Measurements from ENCODE around the gene RABGAP1. TPM values are rescaled to one million over a fixed set of nuclear protein-coding genes. Genes with fewer than 3 reads are reported as not detected.

The RABGAP1 gene
- total RNA-seq, 2 donors from 2014 or later, result 35.6 to 44.2 TPM

- Mint-ChIP-seq H3K9me3 (no peaks in the 10 kb centered on the region), H3K36me3 (no peaks in the 10 kb centered on the region), H3K27ac (no peak overlapping the region)
- DNase-seq (ENCODE audit: low spot score in 2 of 2) (no peak), ATAC-seq (no peak)
Measured at GRCh38 chr9:123121457-123121856, 180.6 kb downstream of the RABGAP1 start.

GRCh38 chr9:123127512-123128075 lies 186.8 kb downstream of the RABGAP1 start:
- Mint-ChIP-seq H3K9me3 (no peaks in the 10 kb centered on the region), H3K27ac (no peak overlapping the region), H3K36me3 (no peaks in the 10 kb centered on the region)
- DNase-seq (ENCODE audit: low spot score in 2 of 2) (no peak), ATAC-seq (no peak)

- Mint-ChIP-seq H3K36me3 (no peaks in the 10 kb centered on the region), H3K9me3 (no peaks in the 10 kb centered on the region), H3K27ac (no peak overlapping the region)
- DNase-seq (ENCODE audit: low spot score in 2 of 2) (no peak), ATAC-seq (no peak)
Measured at GRCh38 chr9:123128591-123128990, 187.8 kb downstream of the RABGAP1 start.

GRCh38 chr9:123129423-123129822 lies 188.6 kb downstream of the RABGAP1 start:
- DNase-seq (ENCODE audit: low spot score in 2 of 2) (no peak), ATAC-seq (no peak)
- H3K27ac Mint-ChIP-seq, result no peak overlapping the region
- H3K36me3 Mint-ChIP-seq, result no peaks in the 10 kb centered on the region
- H3K9me3 Mint-ChIP-seq, result no peaks in the 10 kb centered on the region

- DNase-seq (ENCODE audit: low spot score in 2 of 2), result no peak
- Mint-ChIP-seq H3K36me3 (no peaks in the 10 kb centered on the region), H3K27ac (no peak overlapping the region), H3K9me3 (no peaks in the 10 kb centered on the region)
- ATAC-seq, result no peak
Measured at GRCh38 chr9:123131258-123131657, 190.4 kb downstream of the RABGAP1 start.

GRCh38 chr9:123131993-123132392 lies 191.2 kb downstream of the RABGAP1 start:
- no peak overlapping the region for H3K27ac Mint-ChIP-seq
- no peaks in the 10 kb centered on the region for H3K36me3 Mint-ChIP-seq

GRCh38 chr9:123132696-123133095 lies 191.9 kb downstream of the RABGAP1 start:
- H3K27ac Mint-ChIP-seq, result no peak overlapping the region
- H3K9me3 Mint-ChIP-seq, result no peaks in the 10 kb centered on the region
- DNase-seq (ENCODE audit: low spot score in 2 of 2) (no peak), ATAC-seq (no peak)
- no peaks in the 10 kb centered on the region for H3K36me3 Mint-ChIP-seq

More at GRCh38 chr9:123131993-123132392, 191.2 kb downstream of the RABGAP1 start:
- no peaks in the 10 kb centered on the region for H3K9me3 Mint-ChIP-seq
- ATAC-seq, result no peak
- DNase-seq (ENCODE audit: low spot score in 2 of 2), result no peak

- H3K9me3 Mint-ChIP-seq, result no peaks in the 10 kb centered on the region
- H3K27ac Mint-ChIP-seq, result no peak overlapping the region
- ATAC-seq (no peak), DNase-seq (ENCODE audit: low spot score in 2 of 2) (no peak)
- H3K36me3 Mint-ChIP-seq, result no peaks in the 10 kb centered on the region
Measured at GRCh38 chr9:123135430-123135829, 194.6 kb downstream of the RABGAP1 start.

- no peak for ATAC-seq
- Mint-ChIP-seq H3K36me3 (no peaks in the 10 kb centered on the region), H3K9me3 (no peaks in the 10 kb centered on the region), H3K27ac (no peak overlapping the region)
- no peak for DNase-seq (ENCODE audit: low spot score in 2 of 2)
Measured at GRCh38 chr9:123138163-123138562, 197.3 kb downstream of the RABGAP1 start.

- peaks cover 4 to 6% of the 10 kb centered on the region in 2 donors for H3K36me3 Mint-ChIP-seq
- H3K9me3 Mint-ChIP-seq, result no peaks in the 10 kb centered on the region
- no peak overlapping the region for H3K27ac Mint-ChIP-seq
- no peak for DNase-seq (ENCODE audit: low spot score in 2 of 2)
- no peak for ATAC-seq
Measured at GRCh38 chr9:123149067-123149466, 208.2 kb downstream of the RABGAP1 start.

- no peak for DNase-seq (ENCODE audit: low spot score in 2 of 2)
- Mint-ChIP-seq H3K27ac (no peak overlapping the region), H3K9me3 (no peaks in the 10 kb centered on the region), H3K36me3 (peaks cover 4 to 6% of the 10 kb centered on the region in 2 donors)
- ATAC-seq, result no peak
Measured at GRCh38 chr9:123150708-123151503, 210.1 kb downstream of the RABGAP1 start.

Other genes with a start within 250 kb of the RABGAP1 start
- gene OR1L4, start 217.0 kb upstream of the RABGAP1 start, total RNA-seq, result not detected
- gene OR1L6, start 198.7 kb upstream of the RABGAP1 start, total RNA-seq, result not detected
- not detected for gene OR5C1, start 152.1 kb upstream of the RABGAP1 start, total RNA-seq
- gene OR1K1, start 140.9 kb upstream of the RABGAP1 start, total RNA-seq, result not detected
- 10 to 100 TPM; 19.1 to 28.5 TPM for gene PDCL, start 112.4 kb upstream of the RABGAP1 start, total RNA-seq
- gene RC3H2, start 35.7 kb upstream of the RABGAP1 start, total RNA-seq, result 10 to 100 TPM; 30.5 to 38.6 TPM
- 10 to 100 TPM in 1 of 2 donors, 1 to 10 TPM in 1; 8.2 to 18.7 TPM for gene ZBTB6, start 27.7 kb upstream of the RABGAP1 start, total RNA-seq
- gene ZBTB26, start 9.5 kb upstream of the RABGAP1 start, total RNA-seq, result 1 to 10 TPM; 6.6 to 7.7 TPM
- 1 to 10 TPM in 1 of 2 donors, under 1 TPM in 1; 0.23 to 1.7 TPM for gene GPR21, start 92.6 kb downstream of the RABGAP1 start, total RNA-seq

Data from activated naive CD4-positive, alpha-beta T cell treated with anti-CD3 and anti-CD28 coated beads, Interleukin-2, amount 50 U/mL, for 72 hours (primary cell).